ENCODE results near the gene TMEM229A.

- TF ChIP-seq CTCF (IDR thresholded peaks at IDR 0.05) (no peak), POLR2A (IDR thresholded peaks at IDR 0.05) (no peak)
These were observed 1.5 kb downstream of the TMEM229A start for GRCh38 chr7:124031406-124031805.
